ENCODE results near the gene DSCAML1.

Gene DSCAML1

GRCh38 chr11:117525866-117526542, 271.0 kb downstream of the DSCAML1 start:
- no peak overlapping the region for H3K27ac ChIP-seq
- H3K4me3 ChIP-seq = no peak overlapping the region

DNA sequence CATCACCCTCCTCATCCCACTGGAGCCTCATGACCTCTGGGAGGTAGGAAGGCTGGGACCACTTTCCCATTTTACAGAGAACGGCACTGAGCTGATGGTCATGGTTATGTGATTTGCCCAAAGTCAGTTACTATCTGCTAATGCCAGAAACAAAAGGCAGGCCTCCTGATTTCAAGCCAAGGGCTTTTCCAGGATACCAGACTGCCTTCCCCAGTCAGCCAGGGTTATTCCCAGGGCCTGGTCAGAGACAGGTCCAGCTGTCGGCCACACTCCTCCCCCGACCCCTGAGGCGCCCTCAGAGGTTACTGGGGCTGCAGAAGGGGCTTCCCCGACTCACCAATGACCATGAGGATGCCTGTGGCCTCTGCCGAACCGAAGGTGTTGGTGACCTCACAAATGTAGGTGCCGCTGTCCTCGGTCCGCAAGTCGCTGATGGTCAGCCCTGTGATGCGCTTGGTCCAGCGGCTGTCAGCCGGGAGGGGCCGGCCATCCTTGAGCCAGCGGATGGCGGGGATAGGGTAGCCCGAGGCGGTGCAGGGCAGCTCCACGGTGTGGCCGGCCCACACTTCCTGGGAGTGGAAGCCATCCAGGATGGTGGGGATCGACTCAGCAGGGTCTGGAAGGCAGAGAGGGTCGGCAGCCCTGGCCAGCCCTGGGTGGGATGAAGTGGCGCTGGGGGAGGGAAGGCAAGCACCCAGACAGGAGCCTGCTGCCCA, 272.4 kb downstream of the DSCAML1 start:
- Histone ChIP-seq H3K27ac (no peak overlapping the region), H3K4me3 (no peak overlapping the region)

DNA sequence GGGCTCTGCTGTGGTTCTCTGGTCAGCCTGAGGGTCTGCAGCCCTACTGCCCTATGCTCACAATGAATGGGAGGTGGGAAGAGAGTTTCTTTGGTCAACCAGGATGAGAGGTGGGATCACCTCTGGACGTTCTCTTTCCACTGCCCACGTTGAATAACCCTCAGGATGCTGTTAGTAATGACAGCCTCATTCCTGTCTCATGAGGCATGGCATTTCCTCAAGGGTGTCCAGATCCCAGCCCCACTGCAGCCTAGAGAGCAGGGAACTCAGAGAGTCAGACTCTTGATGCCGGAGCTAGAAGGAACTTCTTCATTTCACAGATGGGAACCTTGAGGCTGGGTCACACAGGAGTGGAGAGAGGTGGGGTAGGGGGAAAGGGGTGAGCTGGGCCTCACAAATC, 273.3 kb downstream of the DSCAML1 start:
- H3K27ac ChIP-seq = no peak overlapping the region
- no peak overlapping the region for H3K4me3 ChIP-seq

- Histone ChIP-seq H3K27ac (no peak overlapping the region), H3K4me3 (no peak overlapping the region)
These were observed 275.0 kb downstream of the DSCAML1 start for GRCh38 chr11:117521974-117522373.

DNA sequence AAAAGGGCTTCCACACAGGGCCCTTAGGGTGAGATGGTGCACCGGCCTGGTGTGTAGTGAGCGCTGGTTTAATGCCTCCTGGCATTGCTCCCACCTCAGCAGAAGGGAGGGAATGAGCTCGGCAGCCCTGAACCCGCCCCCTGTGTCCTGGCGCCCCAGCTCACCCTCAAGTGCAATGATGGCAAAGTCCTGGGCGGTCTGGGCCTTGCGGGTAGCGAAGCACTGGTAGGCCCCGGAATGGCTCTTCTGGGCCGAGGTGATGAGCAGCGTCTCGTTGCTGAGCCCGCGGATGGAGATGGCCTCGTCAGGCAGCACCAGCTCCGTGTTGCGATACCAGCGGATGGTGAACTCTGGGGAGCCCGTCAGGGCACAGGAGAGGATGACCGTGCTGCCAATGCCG, 276.1 kb downstream of the DSCAML1 start:
- no peak overlapping the region for H3K27ac ChIP-seq
- no peak overlapping the region for H3K4me3 ChIP-seq

- no peak overlapping the region for H3K4me3 ChIP-seq
These were observed 276.8 kb downstream of the DSCAML1 start for GRCh38 chr11:117520201-117520600.

DNA sequence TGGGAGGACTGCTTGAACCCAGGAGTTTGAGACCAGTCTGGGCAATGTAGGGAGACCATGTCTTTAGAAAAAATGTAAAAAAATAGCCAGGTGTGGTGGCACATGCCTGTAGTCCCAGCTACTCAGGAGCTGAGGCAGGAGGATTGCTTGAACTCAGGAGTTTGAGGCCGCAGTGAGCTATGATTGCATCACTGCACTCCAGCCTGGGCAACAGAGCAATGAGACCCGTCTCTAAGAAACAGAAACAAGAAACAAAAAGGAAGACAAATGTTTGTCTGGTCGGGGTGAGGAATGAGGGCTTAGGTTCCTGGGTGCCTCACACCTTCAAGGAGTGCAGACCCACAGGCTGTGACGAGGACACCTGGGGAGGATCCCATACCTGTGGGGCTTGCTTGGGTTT, 277.4 kb downstream of the DSCAML1 start:
- H3K4me3 ChIP-seq = no peak overlapping the region
- no peak overlapping the region for H3K27ac ChIP-seq

More at GRCh38 chr11:117520201-117520600, 276.8 kb downstream of the DSCAML1 start:
- H3K27ac ChIP-seq = no peak overlapping the region

DNA sequence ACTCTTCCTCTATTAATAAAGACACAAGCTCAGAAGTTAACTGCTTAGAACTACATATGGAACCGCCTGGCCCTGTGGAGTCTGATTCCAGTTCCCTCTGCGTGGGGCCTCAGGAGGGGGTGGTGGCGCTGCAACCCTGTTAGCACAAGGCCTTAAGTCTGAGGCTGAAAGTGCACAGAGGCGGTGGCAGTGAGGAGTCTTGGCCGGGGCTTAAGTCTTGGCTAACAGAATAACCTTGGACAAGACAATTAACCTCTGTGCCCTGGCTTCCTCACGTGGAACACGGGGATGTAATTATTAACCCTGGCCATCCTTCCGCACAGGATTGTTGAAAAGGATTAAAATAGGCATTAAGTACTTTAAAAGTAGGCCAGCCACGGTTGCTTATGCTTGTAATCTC, 277.8 kb downstream of the DSCAML1 start:
- no peak overlapping the region for H3K27ac ChIP-seq
- H3K4me3 ChIP-seq = no peak overlapping the region

DNA sequence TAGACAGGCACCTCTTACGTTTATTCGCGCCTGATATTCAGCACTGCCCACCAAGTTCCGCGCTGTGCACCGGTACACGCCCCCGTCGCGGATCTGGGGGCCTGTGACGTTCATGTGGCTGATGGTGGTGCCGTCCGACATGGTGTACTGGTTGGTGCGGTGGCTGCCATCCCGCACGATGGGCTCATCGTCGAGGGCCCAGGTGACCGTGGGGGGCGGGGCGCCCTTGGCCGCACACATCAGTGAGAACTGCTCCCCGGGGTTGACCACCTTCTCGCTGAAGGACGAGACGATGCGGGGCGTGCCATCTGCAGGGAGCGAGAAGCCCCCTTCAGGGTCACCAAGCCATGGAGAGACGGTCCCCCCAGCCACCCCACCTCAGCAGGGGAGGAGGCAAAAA, 278.6 kb downstream of the DSCAML1 start:
- H3K27ac ChIP-seq = no peak overlapping the region
- H3K4me3 ChIP-seq = no peak overlapping the region

DNA sequence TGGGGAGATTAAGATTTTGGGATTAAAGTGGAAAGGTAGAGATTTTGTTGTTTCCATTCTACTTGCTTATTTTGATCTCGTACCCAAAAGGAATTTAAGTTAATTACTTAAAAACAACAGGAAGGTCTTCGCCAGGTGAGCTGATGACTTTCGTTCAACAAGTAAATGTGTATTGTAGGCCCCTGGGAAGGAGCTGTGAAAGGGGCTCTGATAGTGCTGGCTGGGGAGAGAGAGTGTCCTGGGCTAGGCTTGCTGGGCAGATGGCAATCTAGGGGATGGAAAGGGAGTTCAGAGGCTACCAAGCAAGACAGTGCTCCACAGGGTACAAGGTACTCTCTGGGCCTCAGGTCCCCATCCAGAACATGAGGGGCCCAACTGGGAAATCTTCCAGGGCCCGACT, 279.9 kb downstream of the DSCAML1 start:
- Histone ChIP-seq H3K4me3 (no peak overlapping the region), H3K27ac (no peak overlapping the region)

- H3K27ac ChIP-seq = no peak overlapping the region
- no peak overlapping the region for H3K4me3 ChIP-seq
These were observed 280.9 kb downstream of the DSCAML1 start for GRCh38 chr11:117515892-117516787.

GRCh38 chr11:117514256-117514655, 282.8 kb downstream of the DSCAML1 start:
- no peak overlapping the region for H3K27ac ChIP-seq
- H3K4me3 ChIP-seq = no peak overlapping the region

DNA sequence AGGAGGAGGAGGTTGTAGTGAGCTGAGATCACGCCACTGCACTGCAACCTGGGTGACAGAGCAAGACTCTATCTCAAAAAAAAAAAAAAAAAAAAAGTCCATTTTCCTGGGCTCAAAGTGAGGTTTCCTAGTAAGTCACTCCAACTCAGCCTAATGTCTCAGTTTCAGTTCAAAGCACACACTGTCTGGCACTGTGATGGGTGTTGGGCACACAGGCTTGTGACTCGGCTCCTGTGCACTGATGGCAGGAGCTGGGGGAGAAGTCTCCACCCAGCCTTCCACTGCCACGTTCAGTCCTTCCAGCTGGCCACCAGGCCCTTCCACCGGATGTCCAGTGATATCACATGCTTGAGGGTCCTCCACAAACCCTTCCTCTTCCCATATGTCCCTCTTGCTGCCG, 283.4 kb downstream of the DSCAML1 start:
- H3K4me3 ChIP-seq = no peak overlapping the region
- no peak overlapping the region for H3K27ac ChIP-seq

DNA sequence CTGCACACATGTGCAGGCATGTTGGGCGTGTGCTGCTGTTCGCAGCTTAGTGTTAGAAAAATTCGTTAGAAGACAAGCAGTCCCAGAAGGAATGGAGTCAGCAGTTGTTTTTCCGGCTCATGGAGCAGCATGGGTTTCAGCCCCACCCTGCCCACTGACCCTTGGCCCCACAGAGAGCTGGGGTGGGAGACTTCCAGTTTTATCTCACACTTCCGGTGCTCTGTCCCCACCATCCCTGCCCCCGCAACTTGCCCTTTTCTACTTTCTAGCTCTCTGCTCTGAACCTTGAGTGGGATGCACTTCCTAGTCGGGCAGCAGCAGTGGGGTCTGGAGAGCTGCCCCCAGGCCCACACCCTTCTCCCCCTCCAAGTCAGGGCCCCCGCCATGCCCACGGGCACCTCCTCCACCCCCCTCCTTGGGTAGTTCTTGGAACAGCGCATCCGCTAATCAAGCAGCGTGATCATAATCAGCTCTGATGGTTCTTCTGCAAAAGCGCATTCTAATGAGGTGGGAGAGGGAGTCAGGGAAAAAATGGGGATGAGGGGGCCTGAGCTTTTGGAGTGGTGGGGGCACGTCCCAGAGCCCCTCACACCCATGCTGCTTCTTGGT, 285.0 kb downstream of the DSCAML1 start:
- Histone ChIP-seq H3K4me3 (no peak overlapping the region), H3K27ac (no peak overlapping the region)

DNA sequence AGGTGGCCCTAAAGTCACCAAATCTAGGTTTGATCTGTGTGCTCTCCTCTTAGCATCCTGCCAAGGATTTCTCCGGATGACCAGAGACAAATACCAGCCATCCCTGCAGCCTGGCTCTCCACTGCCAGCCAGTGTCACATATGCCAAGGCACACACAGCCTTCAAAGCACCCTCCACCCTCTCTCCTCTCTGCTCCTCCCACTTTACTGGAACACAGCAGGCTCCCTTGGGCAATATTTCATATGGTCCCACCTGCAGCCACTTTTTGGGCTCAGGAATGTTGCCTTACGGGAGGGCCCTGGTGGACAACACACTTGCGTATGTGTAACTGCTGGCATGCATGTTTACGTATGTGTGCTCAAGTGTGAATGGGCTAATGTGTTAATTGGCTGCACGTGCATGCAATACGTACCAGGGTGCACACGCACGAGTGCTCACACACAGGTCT, 285.5 kb downstream of the DSCAML1 start:
- no peak overlapping the region for H3K4me3 ChIP-seq
- H3K27ac ChIP-seq = no peak overlapping the region

DNA sequence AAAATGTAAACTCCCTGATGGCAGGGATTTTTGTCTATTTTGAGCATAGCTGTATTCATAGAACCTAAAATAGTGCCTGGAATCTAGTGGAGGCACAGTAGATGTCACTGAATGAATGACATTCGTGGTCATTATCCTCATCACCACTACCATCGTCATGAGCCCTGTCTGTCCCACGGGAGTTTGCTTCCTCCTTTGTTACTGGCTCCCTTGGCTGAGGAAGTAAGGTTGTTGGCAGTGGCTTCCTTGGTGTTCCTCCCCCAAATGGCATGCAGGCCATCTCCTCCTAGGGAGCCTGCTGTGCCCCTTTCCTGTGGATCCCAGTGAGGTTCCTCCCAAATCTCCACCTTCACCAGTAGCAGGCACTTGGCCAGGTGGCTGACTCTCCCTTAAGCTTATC, 286.4 kb downstream of the DSCAML1 start:
- H3K4me3 ChIP-seq = no peak overlapping the region
- H3K27ac ChIP-seq = no peak overlapping the region

DNA sequence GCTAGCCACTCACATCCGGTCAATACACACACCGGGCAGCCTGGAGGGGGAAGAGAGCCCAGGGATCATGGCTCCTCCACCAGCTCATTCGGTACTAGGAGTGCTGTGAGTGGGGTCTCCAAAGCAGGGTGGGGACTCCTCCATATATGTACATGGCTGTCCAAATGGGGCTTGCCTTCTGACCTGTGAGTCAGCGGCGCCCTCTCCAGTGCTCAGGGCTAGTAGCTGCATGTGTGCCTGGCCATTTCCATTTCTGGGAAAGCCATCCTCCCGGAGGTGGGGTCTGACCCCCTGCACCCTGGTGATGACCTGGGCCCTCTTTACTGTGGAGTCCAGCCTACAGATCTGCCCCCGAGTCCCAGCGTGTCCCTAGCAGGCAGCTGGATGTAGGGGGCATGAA, 287.5 kb downstream of the DSCAML1 start:
- Histone ChIP-seq H3K27ac (no peak overlapping the region), H3K4me3 (no peak overlapping the region)

DNA sequence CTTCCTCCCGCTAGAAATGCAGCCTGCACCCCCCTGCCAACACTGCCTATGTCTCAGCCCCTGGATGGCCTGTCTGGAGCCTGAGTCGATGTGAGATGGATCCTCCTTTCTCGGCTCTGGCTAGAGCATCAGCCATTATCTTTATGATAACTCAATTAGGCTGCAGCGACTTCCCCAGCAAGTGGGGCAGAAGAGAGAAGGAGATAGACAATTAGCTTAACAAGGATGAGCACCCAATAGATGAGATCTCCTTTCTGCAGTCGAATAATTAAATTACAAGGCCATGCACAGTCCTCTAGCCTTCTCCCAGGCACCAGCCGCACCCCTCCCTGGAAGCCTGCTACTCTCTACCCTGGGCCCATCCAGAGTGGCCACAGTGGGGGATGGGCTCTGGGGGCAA, 290.0 kb downstream of the DSCAML1 start:
- no peak overlapping the region for H3K4me3 ChIP-seq
- H3K27ac ChIP-seq = no peak overlapping the region

- H3K27ac ChIP-seq = no peak overlapping the region
- H3K4me3 ChIP-seq = no peak overlapping the region
These were observed 291.6 kb downstream of the DSCAML1 start for GRCh38 chr11:117505285-117505970.

DNA sequence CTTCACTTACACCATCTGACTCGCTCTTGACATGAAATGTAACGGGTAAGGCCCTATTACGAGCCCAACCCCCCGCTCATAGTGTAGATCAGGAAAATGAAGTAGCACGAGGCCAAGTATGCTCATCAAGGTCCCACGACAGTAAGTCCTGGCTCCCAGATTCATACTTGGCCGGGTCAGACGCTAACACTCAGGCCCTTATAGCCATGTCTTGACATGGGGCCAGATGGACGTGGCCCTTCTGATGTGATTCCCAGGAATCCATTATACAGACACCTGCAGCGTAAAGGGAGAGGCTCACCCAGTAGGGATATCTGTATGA, 294.3 kb downstream of the DSCAML1 start:
- Histone ChIP-seq H3K27ac (no peak overlapping the region), H3K4me3 (no peak overlapping the region)
